Pons (tissue), 1 donor: ENCODE results near the gene RTN4.
A peak's percentile ranks its signal among the peaks of the same experiment; 100 is the strongest.
"Not testable (repeated sequence)": the region's sequence is repeated elsewhere in the genome, so short reads cannot be mapped to it uniquely, and the experiment has no call there.

Source experiments
- DNase-seq: peaks from one replicate; pipeline ENCODE4 v3.0.0-alpha.2; 2016; ENCODE audit warnings: low spot score

Gene RTN4

GRCh38 chr2:55010149-55010591, 40.1 kb downstream of the RTN4 start:
- DNase-seq: peak; percentile 85

DNA sequence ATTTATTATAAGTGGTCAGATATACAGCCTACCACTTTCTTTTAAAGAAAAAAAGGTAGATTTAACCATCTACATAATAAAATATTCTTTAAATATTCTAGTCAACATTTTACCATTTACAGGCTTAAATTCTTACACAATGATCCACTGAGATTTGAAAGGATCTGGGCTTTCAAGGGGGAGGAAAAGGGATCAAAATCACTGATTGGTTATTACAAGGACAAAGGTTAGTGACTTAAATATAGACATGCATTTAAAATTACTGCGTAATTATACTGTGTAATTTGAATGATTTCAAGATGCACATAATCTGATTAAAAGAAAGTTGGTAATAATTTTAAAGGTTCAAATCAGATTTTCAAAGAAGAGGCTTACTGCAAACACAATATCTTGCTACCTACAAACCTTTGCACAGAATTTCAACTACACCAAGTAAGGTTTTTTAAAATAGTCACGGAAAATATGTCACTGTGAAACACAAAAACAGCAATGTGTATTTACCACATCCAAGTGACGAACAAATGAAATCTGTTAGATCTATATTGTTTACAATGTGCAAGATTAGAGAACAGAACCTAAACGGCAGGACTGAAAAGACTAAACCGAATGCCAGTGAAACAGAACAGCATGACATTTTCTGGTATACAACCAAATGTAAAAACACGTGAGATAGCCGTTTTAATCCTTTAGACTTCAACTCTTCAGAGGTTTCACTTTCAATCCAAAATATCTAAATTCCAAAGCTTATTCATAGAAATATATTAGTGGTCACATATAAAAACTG, 40.8 kb downstream of the RTN4 start:
- DNase-seq: no peak

GRCh38 chr2:55006306-55006705, 43.9 kb downstream of the RTN4 start:
- DNase-seq: no peak

DNA sequence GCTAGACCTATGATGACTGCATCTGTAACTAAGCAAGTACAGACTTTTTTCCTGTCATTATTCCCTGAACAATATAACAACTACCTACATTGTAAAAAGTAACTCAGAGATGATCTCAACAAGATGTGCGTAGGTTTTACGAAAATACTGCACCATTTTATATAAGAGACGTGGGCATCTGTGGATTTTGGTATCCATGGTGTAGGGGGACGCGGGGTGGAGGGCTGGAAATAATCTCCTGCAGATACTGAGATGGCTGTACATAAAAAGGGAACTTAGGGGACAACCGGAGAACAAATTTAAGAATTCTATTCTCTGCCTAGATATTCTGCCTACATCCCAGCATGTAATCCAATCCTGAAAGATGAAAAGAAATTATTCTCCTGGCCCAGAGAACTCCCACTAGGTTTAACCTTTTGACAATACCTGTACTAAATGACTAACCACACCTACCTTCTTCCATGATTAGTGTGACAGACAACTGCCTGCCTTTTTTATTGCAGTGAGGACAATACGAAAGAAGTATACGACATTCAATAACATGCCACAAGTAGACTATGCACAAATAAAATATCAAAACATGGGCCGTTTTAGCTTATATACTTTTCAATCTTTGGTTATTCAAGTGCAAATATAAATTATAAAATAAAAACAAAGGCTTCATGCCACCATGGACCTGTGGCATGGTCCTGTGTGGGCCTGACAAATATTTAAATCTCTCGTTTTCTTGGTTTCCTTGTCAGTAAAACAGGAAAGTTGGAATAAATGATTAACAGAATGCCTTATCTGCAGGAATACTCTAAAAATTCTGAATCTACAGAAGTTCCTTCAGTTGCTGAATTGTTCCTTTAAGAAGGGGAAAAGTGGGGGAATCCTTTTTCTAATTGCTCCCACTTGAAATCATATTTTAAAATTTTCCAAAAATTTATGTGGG, 46.3 kb downstream of the RTN4 start:
- DNase-seq: no peak

GRCh38 chr2:55001716-55002115, 48.5 kb downstream of the RTN4 start:
- DNase-seq: no peak

GRCh38 chr2:55000341-55000740, 49.9 kb downstream of the RTN4 start:
- no peak for DNase-seq

GRCh38 chr2:54999182-54999581, 51.1 kb downstream of the RTN4 start:
- peak; percentile 49 for DNase-seq

DNA sequence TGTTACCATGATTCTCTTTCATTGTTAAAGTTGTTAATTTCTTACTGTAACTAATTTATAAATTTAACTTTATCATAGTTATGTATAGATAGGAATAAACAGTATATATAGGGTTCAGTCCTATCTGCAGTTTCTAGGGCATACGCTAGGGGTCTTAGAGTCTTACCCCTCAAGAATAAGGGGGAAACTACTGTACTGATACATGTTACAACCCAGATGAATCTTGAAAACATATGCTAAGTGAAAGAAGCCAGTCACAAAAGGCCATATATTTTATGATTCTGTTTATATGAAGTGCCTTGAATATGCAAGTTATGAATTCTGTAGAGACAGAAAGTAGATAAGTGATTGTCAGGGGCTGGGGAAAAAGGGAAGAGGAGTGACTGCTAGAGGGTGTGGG, 52.4 kb downstream of the RTN4 start:
- DNase-seq: no peak

DNA sequence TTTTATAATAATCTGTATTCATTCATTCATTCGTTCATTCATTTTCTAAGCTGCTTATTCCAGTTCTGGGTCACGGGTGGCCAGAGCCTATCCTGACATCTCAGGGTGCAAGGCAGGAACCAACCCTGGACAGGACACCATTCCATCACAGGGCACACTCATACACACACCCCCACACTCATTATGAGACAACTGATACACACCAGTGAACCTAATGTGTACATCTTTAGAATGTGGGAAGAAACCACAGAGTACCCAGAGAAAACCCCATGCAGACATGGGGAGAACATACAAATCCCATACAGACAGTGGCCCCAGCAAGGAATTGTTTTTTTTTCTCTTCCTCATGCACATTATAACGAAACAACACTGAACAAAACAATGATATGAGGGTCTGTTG, 54.7 kb downstream of the RTN4 start:
- no peak for DNase-seq

- DNase-seq: not testable (repeated sequence)
These were observed 59.6 kb downstream of the RTN4 start for GRCh38 chr2:54990694-54991093.

- DNase-seq: no peak
These were observed 61.6 kb downstream of the RTN4 start for GRCh38 chr2:54988612-54989011.

- DNase-seq: no peak
These were observed 64.0 kb downstream of the RTN4 start for GRCh38 chr2:54986264-54986663.

DNA sequence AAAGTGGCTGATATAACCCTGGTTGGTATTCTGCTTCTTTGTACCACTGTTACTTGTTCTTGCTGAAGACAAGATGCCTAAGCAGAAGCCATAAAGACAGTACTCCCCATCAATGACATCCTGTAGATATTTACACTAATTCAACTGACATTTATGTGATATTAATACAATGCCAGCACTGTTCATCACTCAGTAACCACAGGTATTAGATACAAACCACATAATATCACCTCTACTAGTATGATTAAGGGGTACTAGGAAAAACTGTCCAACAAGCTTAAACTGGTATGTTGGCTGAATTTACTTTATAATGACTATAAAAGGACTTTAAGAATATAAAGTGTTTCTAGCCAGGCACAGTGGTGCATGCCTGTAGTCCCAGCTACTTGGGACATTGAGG, 65.8 kb downstream of the RTN4 start:
- DNase-seq: no peak

DNA sequence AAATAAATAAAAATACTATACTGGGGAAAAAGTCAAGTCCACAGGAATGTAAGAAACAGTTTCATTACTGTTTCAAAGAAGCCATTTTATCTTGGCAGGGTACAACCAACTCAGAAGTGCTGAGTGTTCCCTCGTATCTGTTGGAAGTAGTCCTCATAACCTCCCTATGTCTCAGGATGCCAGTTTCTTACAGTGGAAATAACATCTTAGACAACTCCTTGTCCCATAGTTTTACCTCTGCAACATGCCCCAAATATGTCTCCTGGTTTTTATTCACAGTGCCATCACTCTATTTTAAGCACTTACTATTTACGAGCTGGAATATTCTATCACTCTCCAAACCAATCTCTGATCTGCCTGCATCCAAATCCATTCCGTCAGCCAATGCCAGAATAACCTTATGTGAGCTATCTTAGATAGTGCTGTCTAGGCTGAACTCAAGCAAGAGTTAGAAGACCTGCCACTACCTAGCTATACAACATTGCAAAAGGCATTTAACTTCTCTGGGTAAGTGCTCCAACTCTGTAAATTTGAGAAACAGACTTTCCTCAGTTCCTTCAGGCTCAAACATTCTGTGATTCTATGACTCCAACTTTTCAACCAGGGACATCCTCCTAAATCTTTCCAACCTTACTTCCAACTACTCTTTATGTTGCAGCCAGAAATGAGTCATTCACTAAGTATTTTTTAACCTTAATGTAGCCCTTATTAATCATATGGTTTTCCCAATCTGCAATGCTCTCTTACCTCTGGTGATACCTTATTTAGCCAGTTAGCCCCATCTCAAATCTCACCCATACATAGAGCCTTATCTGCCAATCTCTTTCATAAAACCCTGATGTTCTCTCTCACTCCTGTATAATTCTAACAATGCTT, 66.7 kb downstream of the RTN4 start:
- DNase-seq: no peak

DNA sequence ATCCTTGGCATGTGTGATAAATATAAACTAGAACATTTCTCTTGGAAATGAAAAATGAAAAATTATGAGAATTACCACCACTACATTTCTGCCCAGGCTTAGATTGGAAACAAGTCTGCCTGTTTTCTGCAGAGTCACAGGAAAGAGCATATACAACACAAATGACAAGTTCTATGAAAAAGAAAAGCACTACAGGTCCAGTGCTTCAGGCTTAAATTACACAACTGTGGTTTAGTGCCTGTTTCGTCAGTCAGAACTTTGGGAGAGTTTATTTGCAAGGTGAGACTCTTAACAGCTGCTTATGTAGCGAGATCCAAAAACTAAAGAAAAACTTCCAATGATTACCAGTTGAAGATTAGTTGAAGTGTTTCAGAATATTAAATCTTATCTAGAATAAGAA, 68.9 kb downstream of the RTN4 start:
- DNase-seq: no peak

GRCh38 chr2:54979321-54980044, 70.8 kb downstream of the RTN4 start:
- DNase-seq: no peak

DNA sequence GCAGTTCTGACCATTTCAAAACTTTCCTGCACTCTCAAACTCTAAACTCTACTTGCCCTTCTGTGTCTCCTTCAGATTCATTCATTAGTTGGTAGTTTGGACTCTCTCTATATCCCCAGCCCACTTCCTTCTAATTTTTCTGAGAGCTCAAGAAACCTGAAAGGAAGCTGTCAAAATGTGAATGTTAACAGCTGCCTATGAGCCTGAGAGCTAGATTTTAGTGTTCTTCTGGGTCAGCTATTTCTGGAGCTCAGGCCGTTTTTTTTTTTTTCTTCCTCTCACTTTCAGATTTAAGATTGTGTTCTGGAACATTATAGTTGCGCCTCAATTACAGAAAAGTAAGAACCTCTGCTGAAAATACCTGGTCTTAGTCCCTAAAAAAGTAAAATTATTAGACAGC, 73.1 kb downstream of the RTN4 start:
- DNase-seq: no peak

DNA sequence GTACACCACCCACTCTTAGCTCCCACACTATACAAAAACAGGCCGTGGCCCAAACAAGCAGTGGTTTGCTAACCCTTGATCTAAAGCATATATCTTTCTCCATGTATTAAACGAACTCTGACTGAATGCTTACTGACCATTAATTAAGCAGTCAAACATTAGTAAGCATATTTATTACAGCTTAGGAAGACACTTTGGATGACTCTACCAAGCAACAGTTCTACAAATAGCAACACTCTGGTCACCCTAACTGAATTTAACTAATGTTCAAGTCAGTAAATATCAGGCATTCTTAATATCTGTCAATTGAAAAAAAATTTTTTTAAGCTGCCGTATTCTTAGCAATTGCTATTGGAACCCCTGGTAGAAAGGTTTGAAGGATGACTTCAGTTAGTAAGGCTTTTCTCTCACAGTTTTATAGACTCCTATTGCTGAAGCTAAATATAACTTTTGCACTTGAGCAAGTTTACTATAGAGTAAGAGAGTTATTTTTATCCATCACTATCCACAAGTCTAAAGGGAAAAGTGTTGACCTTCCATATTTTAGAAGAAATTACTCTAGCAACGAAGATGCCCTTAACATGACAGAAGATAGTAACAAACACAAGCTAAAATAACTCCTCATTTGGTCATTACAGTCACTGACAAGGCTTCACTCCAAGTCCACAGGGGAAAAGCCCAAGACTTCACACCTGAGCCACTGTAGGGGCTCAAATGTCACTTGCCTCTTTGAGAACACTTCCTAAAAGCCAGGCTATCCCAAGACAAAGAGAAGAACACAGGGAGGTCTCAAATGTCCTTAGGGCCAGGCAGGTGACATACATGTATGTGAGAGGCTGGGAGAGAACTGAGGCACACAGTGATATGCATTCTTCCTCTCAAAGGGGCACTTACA, 74.4 kb downstream of the RTN4 start:
- DNase-seq: no peak

DNA sequence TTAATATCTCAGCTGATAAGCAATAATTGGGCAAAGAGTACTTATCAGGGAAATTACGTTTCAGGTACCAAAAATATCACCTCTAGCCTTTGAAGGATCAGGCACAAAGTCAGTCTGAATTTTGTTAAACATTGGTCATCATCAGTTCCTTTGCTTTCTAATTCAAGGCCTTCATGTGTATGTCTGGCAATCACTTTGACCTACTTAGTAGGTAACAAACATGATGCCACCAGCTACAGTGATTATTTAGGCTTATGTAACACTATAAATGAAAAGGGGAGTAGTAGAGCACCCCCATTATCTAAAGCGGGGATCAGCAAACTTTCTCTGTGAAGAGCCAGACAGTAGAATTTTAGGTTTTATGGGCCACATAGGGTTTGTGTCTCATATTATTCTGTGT, 75.1 kb downstream of the RTN4 start:
- no peak for DNase-seq

DNA sequence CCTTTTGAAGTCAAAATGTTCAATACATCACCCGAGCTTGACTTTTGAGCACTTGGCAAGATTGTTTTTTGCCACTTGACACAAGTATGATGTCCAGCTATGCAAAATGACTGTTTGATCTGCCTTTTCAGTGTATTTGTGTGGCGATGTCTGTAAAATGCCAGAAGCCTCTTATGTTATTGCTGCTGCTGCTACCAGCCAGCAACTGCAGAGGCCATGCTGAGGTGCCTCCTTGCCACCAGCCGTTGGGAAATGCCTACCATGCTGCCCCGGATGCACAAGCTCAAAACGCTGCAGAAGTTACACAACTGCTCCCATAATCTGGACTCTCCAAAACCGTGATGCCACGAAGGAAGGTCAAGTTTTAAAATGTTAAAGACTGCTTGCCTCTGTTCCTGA, 80.3 kb downstream of the RTN4 start:
- DNase-seq: no peak
